GM23338 (cell line): Measurements from ENCODE around the gene NTRK3. TPM values are rescaled to one million over a fixed set of nuclear protein-coding genes. Genes with fewer than 3 reads are reported as not detected.

ENCODE experiments used
- ATAC-seq: fragments of 200-7000 bp; cut with Tn5 transposase; 3 replicates; pipeline ENCODE4 v1.9.1; 2020
- DNase-seq: peaks from one replicate; pipeline ENCODE4 v3.0.0-alpha.2; 2015; ENCODE audit warnings: low spot score
- H2AFZ ChIP-seq: fragments of 200-600 bp; sonication (generic); 2 replicates; pipeline ENCODE4 v1.8.0; 2016; ENCODE audit warnings: antibody characterized with exemption, mild to moderate bottlenecking, moderate library complexity
- H3F3A ChIP-seq: fragments of 200-600 bp; sonication (generic); replicated peaks from 2 replicates; pipeline ENCODE4 v1.8.0; 2017; ENCODE audit warnings: antibody characterized with exemption, mixed run types, low read depth
- H3K27ac ChIP-seq: fragments of 200-600 bp; sonication (generic); 2 replicates; pipeline ENCODE4 v1.6.1; 2016; ENCODE audit warnings: low read depth
- H3K27me3 ChIP-seq: fragments of 200-600 bp; sonication (generic); 2 replicates; pipeline ENCODE4 v1.8.0; 2016; ENCODE audit warnings: mild to moderate bottlenecking, mixed run types, moderate library complexity; ENCODE audit not compliant: insufficient read depth
- H3K36me3 ChIP-seq: fragments of 200-600 bp; sonication (generic); 2 replicates; pipeline ENCODE4 v1.8.0; 2016; ENCODE audit warnings: mild to moderate bottlenecking; ENCODE audit not compliant: insufficient read depth
- H3K4me1 ChIP-seq: fragments of 200-600 bp; sonication (generic); 2 replicates; pipeline ENCODE4 v1.8.0; 2016; ENCODE audit warnings: mild to moderate bottlenecking, moderate library complexity; ENCODE audit not compliant: insufficient read depth
- H3K4me2 ChIP-seq: fragments of 200-600 bp; sonication (generic); 2 replicates; pipeline ENCODE4 v1.7.1; 2017; ENCODE audit warnings: mixed run types
- H3K4me3 ChIP-seq: fragments of 200-600 bp; sonication (generic); 2 replicates; pipeline ENCODE4 v1.6.1; 2016; ENCODE audit warnings: mixed run types
- H3K79me2 ChIP-seq: fragments of 200-600 bp; sonication (generic); replicated peaks from 2 replicates; pipeline ENCODE4 v1.8.0; 2017; ENCODE audit warnings: mild to moderate bottlenecking; ENCODE audit not compliant: insufficient read depth
- H3K9me2 ChIP-seq: fragments of 200-600 bp; sonication (generic); 2 replicates; pipeline ENCODE4 v1.8.0; 2017; ENCODE audit not compliant: insufficient read depth
- H4K20me1 ChIP-seq: fragments of 200-600 bp; sonication (generic); replicated peaks from 2 replicates; pipeline ENCODE4 v1.8.0; 2017; ENCODE audit warnings: mild to moderate bottlenecking; ENCODE audit not compliant: insufficient read depth
- H3K27ac Mint-ChIP-seq: 2 replicates; pipeline ENCODE4 v1.8.0; 2020; ENCODE audit warnings: inconsistent platforms, mild to moderate bottlenecking, moderate library complexity, mixed read lengths
- H3K27me3 Mint-ChIP-seq: 3 replicates; pipeline ENCODE4 v1.8.0; 2022; ENCODE audit warnings: low read depth, mild to moderate bottlenecking, moderate library complexity, mixed read lengths, inconsistent platforms; ENCODE audit not compliant: insufficient read depth, poor library complexity
- H3K36me3 Mint-ChIP-seq: 3 replicates; pipeline ENCODE4 v1.8.0; 2021; ENCODE audit warnings: low read depth, mild to moderate bottlenecking, inconsistent platforms, moderate library complexity, mixed read lengths
- H3K4me1 Mint-ChIP-seq: 3 replicates; pipeline ENCODE4 v1.8.0; 2020; ENCODE audit warnings: mild to moderate bottlenecking, inconsistent platforms, mixed read lengths
- H3K4me3 Mint-ChIP-seq: 3 replicates; pipeline ENCODE4 v1.8.0; 2021; ENCODE audit warnings: moderate library complexity, mild to moderate bottlenecking, inconsistent platforms, mixed read lengths
- H3K9me3 Mint-ChIP-seq: 3 replicates; pipeline ENCODE4 v1.8.0; 2020; ENCODE audit warnings: moderate library complexity, mild to moderate bottlenecking, inconsistent platforms, mixed read lengths
- polyA plus RNA-seq: library from polyadenylated mRNA; unstranded; fragments of >200 nt; fragmentation: Nextera tagmentation; extraction: Ambion mirVana; gene quantifications from 2 replicates; pipeline ENCODE4 v1.2.1, GENCODE V29; 2016
- total RNA-seq: library from RNA; depleted of rRNA; stranded (reverse); fragments of >200 nt; shearing (Covaris generic); gene quantifications from 2 replicates; pipeline ENCODE4 v1.2.3, GENCODE V29; 2014
- TF ChIP-seq, protein P1 (sequence below): fragments of 250-450 bp; sonication (Bioruptor Pico); IDR thresholded peaks from 2 replicates; pipeline ENCODE4 v1.5.0; 2020; ENCODE audit warnings: mild to moderate bottlenecking, moderate library complexity
- TF ChIP-seq, protein P2 (sequence below), 2 experiments: fragments of 200-600 bp in 1 of 2; sonication (generic) in 1 of 2; conservative IDR thresholded peaks; 2 replicates each; pipeline versions ENCODE4 v1.5.1 to v1.6.1; 2016 to 2017; ENCODE audit warnings: antibody characterized with exemption in 2 of 2, low read depth in 2 of 2, mild to moderate bottlenecking in 2 of 2, moderate library complexity in 1 of 2

The NTRK3 gene
- total and polyA plus RNA-seq, 2 experiments from 2014 or later: 3.1 to 5.3 TPM

DNA sequence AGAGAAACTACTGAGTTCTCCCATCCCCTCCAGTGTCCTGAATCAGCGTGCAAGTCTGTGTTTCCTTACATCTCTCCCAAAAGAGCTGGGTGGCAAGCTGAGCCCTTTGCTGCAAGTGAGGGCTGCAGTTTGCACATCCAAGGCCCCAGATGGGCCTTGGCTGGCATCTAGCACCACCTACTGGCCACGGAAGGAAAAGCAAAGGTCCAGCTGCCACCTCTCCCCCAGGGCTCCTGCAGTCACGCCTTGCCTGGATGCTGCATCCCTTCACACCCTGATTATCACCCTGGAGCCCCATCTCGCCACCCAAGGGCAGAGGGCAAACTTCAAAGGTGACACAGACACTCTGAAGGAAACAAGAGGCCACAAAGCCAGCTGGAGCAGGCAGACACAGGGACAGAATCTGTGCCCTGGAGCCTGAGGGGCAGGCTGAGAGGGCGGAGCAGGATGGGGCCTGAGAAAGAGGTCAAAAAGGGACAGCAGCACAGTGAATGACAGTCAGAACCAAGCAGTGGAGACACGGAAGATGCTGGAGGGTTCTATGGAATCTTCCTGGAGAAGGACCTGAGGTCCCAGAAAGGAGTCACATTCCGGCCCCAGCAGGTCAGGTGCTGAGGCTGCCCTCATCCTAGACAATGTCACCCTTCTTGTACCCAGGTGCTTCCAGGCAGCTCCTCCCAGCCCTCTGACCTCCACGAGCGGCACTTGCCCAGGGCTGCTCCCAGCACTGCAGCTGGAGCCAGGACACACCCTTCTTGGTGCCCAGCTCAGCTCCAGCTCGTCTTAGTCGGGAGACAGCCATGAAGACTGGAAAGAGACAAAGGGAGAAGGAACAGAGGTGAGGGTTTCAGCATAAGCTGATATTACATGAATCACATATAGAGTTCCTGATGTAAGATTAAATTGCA lies 18.3 kb upstream of the NTRK3 start:
- Histone ChIP-seq H2AFZ (peak overlapping the region; percentile 73; the same call in 1 of the 2 replicates), H3K36me3 (no peaks in the 10 kb centered on the region), H3K4me2 (no peak overlapping the region), H3K4me1 (no peaks in the 10 kb centered on the region), H4K20me1 (no peaks in the 10 kb centered on the region), H3K27ac (no peak overlapping the region), H3K27me3 (no peaks in the 10 kb centered on the region), H3K79me2 (no peaks in the 10 kb centered on the region), H3K4me3 (no peak overlapping the region), H3K9me2 (no peaks in the 10 kb centered on the region), H3F3A (no peaks in the 10 kb centered on the region)
- Mint-ChIP-seq H3K9me3 (no peaks in the 10 kb centered on the region), H3K4me3 (no peak overlapping the region), H3K27ac (no peak overlapping the region), H3K4me1 (peaks cover 7% of the 10 kb centered on the region; the same call in 2 of the 3 replicates), H3K27me3 (peaks cover 4% of the 10 kb centered on the region), H3K36me3 (no peaks in the 10 kb centered on the region)
- DNase-seq (peak; percentile 80), ATAC-seq (peak; percentile 94)
- TF ChIP-seq, protein P1, sequence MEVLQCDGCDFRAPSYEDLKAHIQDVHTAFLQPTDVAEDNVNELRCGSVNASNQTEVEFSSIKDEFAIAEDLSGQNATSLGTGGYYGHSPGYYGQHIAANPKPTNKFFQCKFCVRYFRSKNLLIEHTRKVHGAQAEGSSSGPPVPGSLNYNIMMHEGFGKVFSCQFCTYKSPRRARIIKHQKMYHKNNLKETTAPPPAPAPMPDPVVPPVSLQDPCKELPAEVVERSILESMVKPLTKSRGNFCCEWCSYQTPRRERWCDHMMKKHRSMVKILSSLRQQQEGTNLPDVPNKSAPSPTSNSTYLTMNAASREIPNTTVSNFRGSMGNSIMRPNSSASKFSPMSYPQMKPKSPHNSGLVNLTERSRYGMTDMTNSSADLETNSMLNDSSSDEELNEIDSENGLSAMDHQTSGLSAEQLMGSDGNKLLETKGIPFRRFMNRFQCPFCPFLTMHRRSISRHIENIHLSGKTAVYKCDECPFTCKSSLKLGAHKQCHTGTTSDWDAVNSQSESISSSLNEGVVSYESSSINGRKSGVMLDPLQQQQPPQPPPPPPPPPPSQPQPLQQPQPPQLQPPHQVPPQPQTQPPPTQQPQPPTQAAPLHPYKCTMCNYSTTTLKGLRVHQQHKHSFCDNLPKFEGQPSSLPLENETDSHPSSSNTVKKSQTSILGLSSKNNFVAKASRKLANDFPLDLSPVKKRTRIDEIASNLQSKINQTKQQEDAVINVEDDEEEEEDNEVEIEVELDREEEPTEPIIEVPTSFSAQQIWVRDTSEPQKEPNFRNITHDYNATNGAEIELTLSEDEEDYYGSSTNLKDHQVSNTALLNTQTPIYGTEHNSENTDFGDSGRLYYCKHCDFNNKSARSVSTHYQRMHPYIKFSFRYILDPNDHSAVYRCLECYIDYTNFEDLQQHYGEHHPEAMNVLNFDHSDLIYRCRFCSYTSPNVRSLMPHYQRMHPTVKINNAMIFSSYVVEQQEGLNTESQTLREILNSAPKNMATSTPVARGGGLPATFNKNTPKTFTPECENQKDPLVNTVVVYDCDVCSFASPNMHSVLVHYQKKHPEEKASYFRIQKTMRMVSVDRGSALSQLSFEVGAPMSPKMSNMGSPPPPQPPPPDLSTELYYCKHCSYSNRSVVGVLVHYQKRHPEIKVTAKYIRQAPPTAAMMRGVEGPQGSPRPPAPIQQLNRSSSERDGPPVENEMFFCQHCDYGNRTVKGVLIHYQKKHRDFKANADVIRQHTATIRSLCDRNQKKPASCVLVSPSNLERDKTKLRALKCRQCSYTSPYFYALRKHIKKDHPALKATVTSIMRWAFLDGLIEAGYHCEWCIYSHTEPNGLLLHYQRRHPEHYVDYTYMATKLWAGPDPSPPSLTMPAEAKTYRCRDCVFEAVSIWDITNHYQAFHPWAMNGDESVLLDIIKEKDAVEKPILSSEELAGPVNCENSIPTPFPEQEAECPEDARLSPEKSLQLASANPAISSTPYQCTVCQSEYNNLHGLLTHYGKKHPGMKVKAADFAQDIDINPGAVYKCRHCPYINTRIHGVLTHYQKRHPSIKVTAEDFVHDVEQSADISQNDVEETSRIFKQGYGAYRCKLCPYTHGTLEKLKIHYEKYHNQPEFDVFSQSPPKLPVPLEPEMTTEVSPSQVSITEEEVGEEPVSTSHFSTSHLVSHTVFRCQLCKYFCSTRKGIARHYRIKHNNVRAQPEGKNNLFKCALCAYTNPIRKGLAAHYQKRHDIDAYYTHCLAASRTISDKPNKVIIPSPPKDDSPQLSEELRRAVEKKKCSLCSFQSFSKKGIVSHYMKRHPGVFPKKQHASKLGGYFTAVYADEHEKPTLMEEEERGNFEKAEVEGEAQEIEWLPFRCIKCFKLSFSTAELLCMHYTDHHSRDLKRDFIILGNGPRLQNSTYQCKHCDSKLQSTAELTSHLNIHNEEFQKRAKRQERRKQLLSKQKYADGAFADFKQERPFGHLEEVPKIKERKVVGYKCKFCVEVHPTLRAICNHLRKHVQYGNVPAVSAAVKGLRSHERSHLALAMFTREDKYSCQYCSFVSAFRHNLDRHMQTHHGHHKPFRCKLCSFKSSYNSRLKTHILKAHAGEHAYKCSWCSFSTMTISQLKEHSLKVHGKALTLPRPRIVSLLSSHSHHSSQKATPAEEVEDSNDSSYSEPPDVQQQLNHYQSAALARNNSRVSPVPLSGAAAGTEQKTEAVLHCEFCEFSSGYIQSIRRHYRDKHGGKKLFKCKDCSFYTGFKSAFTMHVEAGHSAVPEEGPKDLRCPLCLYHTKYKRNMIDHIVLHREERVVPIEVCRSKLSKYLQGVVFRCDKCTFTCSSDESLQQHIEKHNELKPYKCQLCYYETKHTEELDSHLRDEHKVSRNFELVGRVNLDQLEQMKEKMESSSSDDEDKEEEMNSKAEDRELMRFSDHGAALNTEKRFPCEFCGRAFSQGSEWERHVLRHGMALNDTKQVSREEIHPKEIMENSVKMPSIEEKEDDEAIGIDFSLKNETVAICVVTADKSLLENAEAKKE (CRISPR knock-in tag): no peak
- TF ChIP-seq, protein P2, sequence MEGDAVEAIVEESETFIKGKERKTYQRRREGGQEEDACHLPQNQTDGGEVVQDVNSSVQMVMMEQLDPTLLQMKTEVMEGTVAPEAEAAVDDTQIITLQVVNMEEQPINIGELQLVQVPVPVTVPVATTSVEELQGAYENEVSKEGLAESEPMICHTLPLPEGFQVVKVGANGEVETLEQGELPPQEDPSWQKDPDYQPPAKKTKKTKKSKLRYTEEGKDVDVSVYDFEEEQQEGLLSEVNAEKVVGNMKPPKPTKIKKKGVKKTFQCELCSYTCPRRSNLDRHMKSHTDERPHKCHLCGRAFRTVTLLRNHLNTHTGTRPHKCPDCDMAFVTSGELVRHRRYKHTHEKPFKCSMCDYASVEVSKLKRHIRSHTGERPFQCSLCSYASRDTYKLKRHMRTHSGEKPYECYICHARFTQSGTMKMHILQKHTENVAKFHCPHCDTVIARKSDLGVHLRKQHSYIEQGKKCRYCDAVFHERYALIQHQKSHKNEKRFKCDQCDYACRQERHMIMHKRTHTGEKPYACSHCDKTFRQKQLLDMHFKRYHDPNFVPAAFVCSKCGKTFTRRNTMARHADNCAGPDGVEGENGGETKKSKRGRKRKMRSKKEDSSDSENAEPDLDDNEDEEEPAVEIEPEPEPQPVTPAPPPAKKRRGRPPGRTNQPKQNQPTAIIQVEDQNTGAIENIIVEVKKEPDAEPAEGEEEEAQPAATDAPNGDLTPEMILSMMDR (conservative IDR thresholded peaks at IDR 0.05; ENCODE audit: low read depth in 2 of 2): peak; percentile 77 to 98
